ENCODE data around the gene KAZN.

The KAZN gene

GRCh38 chr1:15146142-15146680 lies 547.7 kb downstream of the KAZN start:
- no peak for TF ChIP-seq CTCF (IDR thresholded peaks at IDR 0.05; ENCODE audit: borderline replicate concordance, insufficient read depth, low read depth, low read length)
- no peak overlapping the region for H3K4me3 ChIP-seq (ENCODE audit: low read depth, low read length)

DNA sequence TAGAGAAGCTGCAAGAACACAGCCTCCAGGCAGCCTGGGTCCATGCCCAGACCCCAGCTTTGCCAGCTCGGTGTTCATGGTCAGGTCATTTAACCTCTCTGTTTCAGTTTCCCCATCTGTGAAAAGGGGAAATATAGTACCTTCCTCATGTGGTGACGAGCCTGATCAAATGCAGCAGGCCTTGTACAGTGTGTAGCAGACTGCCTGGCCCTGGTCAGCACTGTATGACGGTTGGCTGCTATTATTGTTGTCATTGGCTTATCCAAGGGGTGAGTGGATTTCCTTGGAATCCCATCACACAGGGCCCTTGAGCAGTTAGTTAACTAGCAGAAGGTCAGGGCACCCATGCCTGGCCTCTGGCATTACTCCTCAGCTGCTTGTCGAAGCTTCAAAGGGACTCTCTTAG lies 548.5 kb downstream of the KAZN start:
- TF ChIP-seq CTCF (IDR thresholded peaks at IDR 0.05; ENCODE audit: borderline replicate concordance, insufficient read depth, low read depth, low read length): no peak
- no peak overlapping the region for H3K4me3 ChIP-seq (ENCODE audit: low read depth, low read length)

- no peak overlapping the region for H3K4me3 ChIP-seq (ENCODE audit: low read depth, low read length)
- TF ChIP-seq CTCF (IDR thresholded peaks at IDR 0.05; ENCODE audit: borderline replicate concordance, insufficient read depth, low read depth, low read length): no peak
These were observed 549.5 kb downstream of the KAZN start for GRCh38 chr1:15148004-15148403.

GRCh38 chr1:15148475-15148874 lies 550.0 kb downstream of the KAZN start:
- no peak overlapping the region for H3K4me3 ChIP-seq (ENCODE audit: low read depth, low read length)
- no peak for TF ChIP-seq CTCF (IDR thresholded peaks at IDR 0.05; ENCODE audit: borderline replicate concordance, insufficient read depth, low read depth, low read length)

DNA sequence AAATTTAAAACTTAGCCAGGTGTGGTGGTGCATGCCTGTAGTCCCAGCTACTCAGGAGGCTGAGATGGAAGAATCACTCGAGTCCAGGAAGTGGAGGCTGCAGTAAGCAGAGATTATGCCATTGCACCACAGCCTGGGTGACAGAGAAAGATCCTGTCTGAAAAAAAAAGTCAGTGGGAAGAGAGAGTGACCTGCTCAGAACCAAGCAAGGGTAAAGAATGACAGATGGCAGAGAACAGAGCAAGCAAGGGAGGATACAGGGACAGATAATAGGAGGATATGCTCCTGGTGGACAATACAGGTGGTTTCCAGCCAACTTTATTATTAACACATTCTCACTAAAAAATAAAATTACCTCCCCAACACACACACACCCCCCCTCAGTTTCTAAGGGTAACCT lies 550.5 kb downstream of the KAZN start:
- TF ChIP-seq CTCF (IDR thresholded peaks at IDR 0.05; ENCODE audit: borderline replicate concordance, insufficient read depth, low read depth, low read length): no peak
- H3K4me3 ChIP-seq (ENCODE audit: low read depth, low read length): no peak overlapping the region

- TF ChIP-seq CTCF (IDR thresholded peaks at IDR 0.05; ENCODE audit: borderline replicate concordance, insufficient read depth, low read depth, low read length): no peak
These were observed 551.9 kb downstream of the KAZN start for GRCh38 chr1:15150376-15150775.

GRCh38 chr1:15151377-15151806 lies 552.9 kb downstream of the KAZN start:
- no peak for TF ChIP-seq CTCF (IDR thresholded peaks at IDR 0.05; ENCODE audit: borderline replicate concordance, insufficient read depth, low read depth, low read length)
- no peak overlapping the region for H3K4me3 ChIP-seq (ENCODE audit: low read depth, low read length)

More at GRCh38 chr1:15150376-15150775, 551.9 kb downstream of the KAZN start:
- H3K4me3 ChIP-seq (ENCODE audit: low read depth, low read length): no peak overlapping the region
